K562 (cell line): Measurements from ENCODE around the gene HSPB6. TPM values are rescaled to one million over a fixed set of nuclear protein-coding genes. Genes with fewer than 3 reads are reported as not detected.

Source experiments
- CBX5 ChIP-seq: IDR thresholded peaks from 2 replicates; pipeline ENCODE4 v1.6.1; 2014; ENCODE audit warnings: low read depth, borderline replicate concordance
- EP400 ChIP-seq: fragments of 450-650 bp; IDR thresholded peaks from 2 replicates; pipeline ENCODE4 v1.6.1; 2017; ENCODE audit warnings: antibody characterized with exemption, mild to moderate bottlenecking, moderate library complexity
- NCOA4 ChIP-seq: fragments of 450-650 bp; IDR thresholded peaks from 2 replicates; pipeline ENCODE4 v1.6.1; 2018; ENCODE audit warnings: mild to moderate bottlenecking; ENCODE audit not compliant: partially characterized antibody
- PCBP2 ChIP-seq: fragments of 200-400 bp; formaldehyde crosslinking; IDR thresholded peaks from 2 replicates; pipeline ENCODE4 v1.6.1; 2018; ENCODE audit warnings: low read length, low read depth, mild to moderate bottlenecking, moderate library complexity; ENCODE audit not compliant: poor library complexity, severe bottlenecking
- RB1 ChIP-seq: fragments of 450-650 bp; IDR thresholded peaks from 2 replicates; pipeline ENCODE4 v1.6.1; 2017; ENCODE audit warnings: low read depth, mild to moderate bottlenecking
- RCOR1 ChIP-seq, 2 experiments: IDR thresholded peaks; 2 replicates each; pipeline ENCODE4 v1.6.1; 2012; ENCODE audit warnings: low read depth in 2 of 2, low read length in 2 of 2, borderline replicate concordance in 1 of 2, improper control_type of control experiment in 1 of 2
- SIRT6 ChIP-seq: IDR thresholded peaks from one replicate; pipeline ENCODE4 v1.6.1; 2012; ENCODE audit warnings: low read depth, mild to moderate bottlenecking, control low read depth, inconsistent platforms, low read length, moderate library complexity
- ZNF695 ChIP-seq: fragments of 450-650 bp; formaldehyde crosslinking; IDR thresholded peaks from 2 replicates; pipeline ENCODE4 v1.4.0; 2020; ENCODE audit warnings: mild to moderate bottlenecking, moderate library complexity
- ZNF76 ChIP-seq: fragments of 250-450 bp; sonication (Bioruptor Pico); IDR thresholded peaks from 2 replicates; pipeline ENCODE4 v1.4.0; 2020; ENCODE audit warnings: mild to moderate bottlenecking, moderate library complexity, borderline replicate concordance
- polyA plus RNA-seq, 8 experiments: library from polyadenylated mRNA; depleted of rRNA in 4 of 8; stranded (reverse) in 5 of 8; unstranded in 3 of 8; fragments of >200 nt; fragmentation: Nextera tagmentation in 2 of 8; fragmentation: Illumina TruSeq in 1 of 8; extraction: Ambion mirVana in 2 of 8; extraction: Trizol in 1 of 8; gene quantifications; 2 replicates each; pipeline versions ENCODE4 v1.2.1 to v1.2.3, GENCODE V29; 2011 to 2014; ENCODE audit warnings: inconsistent platforms in 1 of 8, missing spikeins in 1 of 8
- total RNA-seq, 7 experiments: library from RNA; depleted of rRNA in 6 of 7; stranded (reverse); fragments of >200 nt in 6 of 7; fragmentation: Illumina TruSeq in 2 of 7; extraction: Trizol in 2 of 7; gene quantifications; 2 replicates each; pipeline versions ENCODE4 v1.2.1 to v1.2.3, GENCODE V29; 2011 to 2021; ENCODE audit warnings: low replicate concordance in 1 of 7
- TF ChIP-seq, protein P1 (sequence below): sonication (generic); formaldehyde crosslinking; IDR thresholded peaks from 2 replicates; pipeline ENCODE4 v1.8.0; 2022; ENCODE audit warnings: mild to moderate bottlenecking, missing genetic modification reagents
- TF ChIP-seq, protein P2 (sequence below): sonication (generic); formaldehyde crosslinking; IDR thresholded peaks from 2 replicates; pipeline ENCODE4 v1.8.0; 2022; ENCODE audit warnings: mild to moderate bottlenecking, missing genetic modification reagents
- TF ChIP-seq, protein P3 (sequence below): sonication (generic); formaldehyde crosslinking; IDR thresholded peaks from 2 replicates; pipeline ENCODE4 v1.8.1; 2023; ENCODE audit warnings: mild to moderate bottlenecking, missing genetic modification reagents

Gene HSPB6
- total and polyA plus RNA-seq, 9 of the 15 experiments (the other 6 are each of a cell fraction or from before 2014, with no cell fraction given) = 0.55 TPM; not detected in 8

DNA sequence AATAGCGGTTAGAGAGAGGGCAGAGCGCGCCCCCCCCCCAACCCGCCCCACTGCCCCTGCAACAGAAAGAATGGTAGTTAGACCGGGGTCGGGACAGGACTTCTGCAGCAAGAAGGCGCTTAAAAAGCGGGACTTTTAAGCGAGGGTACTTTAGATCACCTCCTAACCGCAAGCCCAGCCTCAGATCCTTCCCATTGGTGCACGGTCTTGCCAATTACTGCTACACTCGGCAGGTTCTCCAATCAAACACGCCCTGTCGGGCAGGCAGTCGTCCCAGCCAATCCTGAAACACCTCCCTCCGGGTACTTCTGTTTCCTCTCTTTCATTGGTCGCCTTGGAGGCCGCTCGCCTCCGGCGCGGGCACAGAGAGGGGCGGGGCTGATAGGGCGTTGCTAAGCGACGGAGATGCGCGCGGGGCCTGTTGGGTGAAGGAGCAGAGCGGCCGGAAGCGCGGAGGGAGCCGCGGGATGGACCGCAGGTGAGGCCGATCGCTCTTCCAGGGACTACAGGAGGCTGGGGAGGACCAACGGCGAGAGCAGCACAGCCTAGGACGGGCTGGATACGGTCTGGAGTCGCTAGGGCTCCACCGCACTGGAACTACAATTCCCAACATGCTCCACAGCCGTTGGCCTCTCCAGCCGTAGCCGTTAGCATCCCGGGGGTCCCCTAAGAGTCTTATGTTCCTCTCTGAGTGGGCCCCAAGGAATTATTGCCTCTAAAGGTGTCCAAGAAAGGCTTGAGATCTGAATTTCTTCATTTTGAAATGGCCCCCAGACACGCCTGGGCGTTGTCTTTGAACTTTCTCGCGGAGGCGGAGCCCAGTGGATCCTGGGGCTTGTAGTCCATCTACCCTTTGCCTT is 1.1 kb upstream of the HSPB6 start, which contains the start of gene PROSER3 (continued):
- TF ChIP-seq ZNF76 (CRISPR knock-in tag) (0 out of 2 replicates have a peak, but pooled peaks have one; percentile 56), NCOA4 (no peak), EP400 (peak; percentile 72), CBX5 (no peak), ZNF695 (CRISPR knock-in tag) (peak; percentile 85; the same call in 1 of the 2 replicates), PCBP2 (no peak), RCOR1 (IDR thresholded peaks at IDR 0.05; ENCODE audit: borderline replicate concordance in 1 of 2, low read depth in 2 of 2, low read length in 2 of 2) (peak in 1 of 2 experiments; percentile 46; a peak in 2 of 4 replicates), RB1 (peak; percentile 57), SIRT6 (no peak)
- TF ChIP-seq, protein P1, sequence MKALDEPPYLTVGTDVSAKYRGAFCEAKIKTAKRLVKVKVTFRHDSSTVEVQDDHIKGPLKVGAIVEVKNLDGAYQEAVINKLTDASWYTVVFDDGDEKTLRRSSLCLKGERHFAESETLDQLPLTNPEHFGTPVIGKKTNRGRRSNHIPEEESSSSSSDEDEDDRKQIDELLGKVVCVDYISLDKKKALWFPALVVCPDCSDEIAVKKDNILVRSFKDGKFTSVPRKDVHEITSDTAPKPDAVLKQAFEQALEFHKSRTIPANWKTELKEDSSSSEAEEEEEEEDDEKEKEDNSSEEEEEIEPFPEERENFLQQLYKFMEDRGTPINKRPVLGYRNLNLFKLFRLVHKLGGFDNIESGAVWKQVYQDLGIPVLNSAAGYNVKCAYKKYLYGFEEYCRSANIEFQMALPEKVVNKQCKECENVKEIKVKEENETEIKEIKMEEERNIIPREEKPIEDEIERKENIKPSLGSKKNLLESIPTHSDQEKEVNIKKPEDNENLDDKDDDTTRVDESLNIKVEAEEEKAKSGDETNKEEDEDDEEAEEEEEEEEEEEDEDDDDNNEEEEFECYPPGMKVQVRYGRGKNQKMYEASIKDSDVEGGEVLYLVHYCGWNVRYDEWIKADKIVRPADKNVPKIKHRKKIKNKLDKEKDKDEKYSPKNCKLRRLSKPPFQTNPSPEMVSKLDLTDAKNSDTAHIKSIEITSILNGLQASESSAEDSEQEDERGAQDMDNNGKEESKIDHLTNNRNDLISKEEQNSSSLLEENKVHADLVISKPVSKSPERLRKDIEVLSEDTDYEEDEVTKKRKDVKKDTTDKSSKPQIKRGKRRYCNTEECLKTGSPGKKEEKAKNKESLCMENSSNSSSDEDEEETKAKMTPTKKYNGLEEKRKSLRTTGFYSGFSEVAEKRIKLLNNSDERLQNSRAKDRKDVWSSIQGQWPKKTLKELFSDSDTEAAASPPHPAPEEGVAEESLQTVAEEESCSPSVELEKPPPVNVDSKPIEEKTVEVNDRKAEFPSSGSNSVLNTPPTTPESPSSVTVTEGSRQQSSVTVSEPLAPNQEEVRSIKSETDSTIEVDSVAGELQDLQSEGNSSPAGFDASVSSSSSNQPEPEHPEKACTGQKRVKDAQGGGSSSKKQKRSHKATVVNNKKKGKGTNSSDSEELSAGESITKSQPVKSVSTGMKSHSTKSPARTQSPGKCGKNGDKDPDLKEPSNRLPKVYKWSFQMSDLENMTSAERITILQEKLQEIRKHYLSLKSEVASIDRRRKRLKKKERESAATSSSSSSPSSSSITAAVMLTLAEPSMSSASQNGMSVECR (CRISPR knock-in tag) = peak; percentile 92
- TF ChIP-seq, protein P2, sequence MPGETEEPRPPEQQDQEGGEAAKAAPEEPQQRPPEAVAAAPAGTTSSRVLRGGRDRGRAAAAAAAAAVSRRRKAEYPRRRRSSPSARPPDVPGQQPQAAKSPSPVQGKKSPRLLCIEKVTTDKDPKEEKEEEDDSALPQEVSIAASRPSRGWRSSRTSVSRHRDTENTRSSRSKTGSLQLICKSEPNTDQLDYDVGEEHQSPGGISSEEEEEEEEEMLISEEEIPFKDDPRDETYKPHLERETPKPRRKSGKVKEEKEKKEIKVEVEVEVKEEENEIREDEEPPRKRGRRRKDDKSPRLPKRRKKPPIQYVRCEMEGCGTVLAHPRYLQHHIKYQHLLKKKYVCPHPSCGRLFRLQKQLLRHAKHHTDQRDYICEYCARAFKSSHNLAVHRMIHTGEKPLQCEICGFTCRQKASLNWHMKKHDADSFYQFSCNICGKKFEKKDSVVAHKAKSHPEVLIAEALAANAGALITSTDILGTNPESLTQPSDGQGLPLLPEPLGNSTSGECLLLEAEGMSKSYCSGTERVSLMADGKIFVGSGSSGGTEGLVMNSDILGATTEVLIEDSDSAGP = no peak
- TF ChIP-seq, protein P3, sequence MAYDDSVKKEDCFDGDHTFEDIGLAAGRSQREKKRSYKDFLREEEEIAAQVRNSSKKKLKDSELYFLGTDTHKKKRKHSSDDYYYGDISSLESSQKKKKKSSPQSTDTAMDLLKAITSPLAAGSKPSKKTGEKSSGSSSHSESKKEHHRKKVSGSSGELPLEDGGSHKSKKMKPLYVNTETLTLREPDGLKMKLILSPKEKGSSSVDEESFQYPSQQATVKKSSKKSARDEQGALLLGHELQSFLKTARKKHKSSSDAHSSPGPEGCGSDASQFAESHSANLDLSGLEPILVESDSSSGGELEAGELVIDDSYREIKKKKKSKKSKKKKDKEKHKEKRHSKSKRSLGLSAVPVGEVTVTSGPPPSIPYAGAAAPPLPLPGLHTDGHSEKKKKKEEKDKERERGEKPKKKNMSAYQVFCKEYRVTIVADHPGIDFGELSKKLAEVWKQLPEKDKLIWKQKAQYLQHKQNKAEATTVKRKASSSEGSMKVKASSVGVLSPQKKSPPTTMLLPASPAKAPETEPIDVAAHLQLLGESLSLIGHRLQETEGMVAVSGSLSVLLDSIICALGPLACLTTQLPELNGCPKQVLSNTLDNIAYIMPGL (CRISPR knock-in tag) = no peak
- TF ChIP-seq, all 486 proteins: peak for 139
